Measurements from ENCODE around the gene THRB.

THRB gene

DNA sequence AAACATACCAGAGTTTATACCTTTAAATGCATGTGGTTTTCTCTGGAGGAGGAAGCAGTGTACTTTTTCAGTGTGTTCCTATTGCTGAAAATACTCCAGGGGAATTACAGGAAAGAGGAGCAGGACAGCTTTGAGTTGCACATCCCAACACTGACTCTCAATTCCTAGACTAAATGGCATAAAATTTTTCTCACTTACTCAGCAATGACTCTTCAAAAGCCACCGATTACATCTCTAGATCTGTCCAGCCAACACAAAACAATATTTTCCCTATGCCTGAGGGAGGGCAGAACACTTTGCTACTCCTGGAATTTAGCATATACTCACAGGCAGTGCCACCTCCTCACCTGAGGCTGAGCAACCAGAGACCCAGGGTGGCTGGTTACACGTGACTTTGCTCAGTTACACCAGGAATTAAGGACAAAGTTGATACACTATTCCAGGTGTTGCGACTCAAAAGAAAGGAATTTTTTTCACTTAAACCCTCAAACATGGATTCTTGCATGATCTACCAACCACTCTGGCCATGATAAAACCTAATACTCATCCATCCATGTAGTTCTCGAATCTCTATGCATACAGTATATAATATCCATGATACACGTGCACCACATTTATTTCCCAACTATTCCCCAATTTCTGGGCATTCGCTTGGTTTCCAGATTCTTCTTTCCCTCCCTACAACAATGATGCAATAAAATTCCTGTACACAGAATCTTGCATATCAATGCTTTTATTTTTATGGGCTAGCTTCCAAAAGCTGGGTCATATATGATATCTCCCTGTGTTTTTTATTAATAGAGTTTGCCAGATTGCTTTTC, 194.6 kb downstream of the THRB start:
- no peak for DNase-seq

DNA sequence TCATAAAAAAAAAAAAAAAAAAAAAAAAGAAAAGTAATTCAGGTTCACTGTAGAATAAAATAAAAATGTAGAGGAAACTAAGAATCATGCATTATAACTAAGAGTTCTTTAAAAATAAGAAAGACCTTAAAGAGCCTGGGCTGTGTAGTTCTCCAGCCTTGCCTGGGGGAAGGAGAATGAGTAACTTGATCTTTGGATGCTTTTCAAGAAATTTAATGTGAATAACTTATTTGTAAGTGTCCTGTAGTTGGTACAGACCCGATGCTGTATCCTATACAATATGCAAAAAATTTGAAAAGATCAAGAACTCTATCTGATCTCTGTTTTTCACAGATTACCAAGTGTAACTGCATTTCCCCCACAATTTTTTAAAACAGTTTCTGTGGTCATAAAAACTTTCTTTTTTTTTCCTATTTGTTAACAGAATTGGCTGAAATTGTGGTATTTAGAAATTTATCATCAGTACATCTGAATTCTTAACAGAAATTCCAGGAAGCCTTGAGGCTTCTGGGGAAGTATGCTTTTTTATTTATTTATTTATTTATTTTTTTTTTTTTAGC, 195.3 kb downstream of the THRB start:
- no peak for DNase-seq

DNA sequence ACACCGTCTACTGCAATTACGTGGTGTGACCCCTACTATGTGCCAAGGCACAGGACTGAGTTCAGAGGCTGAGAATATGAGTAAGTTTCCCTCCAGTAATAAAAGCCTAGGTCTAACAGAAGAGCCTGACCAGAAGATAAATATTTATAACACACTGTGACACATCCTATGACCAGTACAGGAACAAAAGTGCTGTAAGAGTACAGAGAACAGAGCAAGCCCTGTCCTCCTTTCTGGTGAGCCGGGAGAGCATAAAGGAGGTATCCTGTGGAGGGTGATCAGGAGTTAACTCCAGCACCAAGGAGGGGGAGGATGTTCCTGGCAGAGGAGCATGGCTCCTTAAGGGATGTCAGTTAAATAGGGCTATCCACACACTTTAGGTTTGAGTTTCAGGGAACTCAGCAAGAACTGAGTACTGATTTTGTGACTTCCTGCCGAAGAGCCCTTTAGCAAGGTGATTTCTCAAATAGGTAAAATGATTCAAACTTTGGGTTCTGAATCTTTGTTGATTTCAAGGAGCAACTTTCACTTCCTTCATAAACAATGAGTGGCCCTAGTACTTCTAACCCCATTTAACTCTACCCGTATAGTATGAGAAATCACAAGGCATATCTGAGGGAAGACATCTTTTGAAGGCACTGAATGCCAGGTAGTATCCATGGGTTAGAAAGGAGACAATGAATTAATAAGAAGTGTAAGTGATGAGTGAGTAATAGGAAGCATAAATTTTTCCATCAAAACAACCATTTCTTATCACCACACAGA, 198.0 kb downstream of the THRB start:
- DNase-seq: no peak

DNA sequence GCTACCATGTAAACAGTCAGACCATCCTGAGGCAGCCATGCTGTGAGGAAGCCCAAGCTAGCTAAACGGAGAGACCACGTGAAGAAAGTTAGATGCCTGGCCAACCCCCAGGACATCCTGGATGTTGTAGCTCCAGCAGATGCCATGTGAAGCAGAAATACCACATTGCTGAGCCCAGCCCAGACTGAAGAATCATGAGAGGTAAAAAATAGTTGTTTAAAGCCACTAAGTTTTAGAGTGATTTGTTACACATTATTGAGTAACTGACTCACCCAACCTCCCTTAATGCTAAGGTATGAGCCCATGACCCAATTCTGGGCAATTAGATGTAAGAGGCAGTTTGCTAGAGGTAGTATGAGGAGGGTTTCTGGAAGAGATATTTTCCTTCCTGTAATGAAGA, 200.5 kb downstream of the THRB start:
- no peak for DNase-seq

DNA sequence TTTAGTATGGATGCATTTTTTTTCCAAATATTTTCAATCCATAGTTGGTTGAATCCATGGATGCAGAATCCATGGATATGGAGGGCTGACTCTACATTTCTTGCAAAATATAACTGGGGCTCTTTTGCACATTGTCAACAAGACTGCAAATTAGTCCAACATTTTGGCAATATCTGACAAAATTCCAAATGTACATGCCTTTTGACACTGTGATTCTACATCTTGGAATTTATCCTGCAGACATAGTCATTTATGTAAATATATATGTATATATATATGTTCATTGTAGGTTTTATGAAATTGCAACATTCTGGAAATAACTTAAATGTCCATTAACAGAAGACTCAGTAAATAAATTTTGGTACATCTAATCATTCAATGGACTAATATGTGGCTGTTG, 203.0 kb downstream of the THRB start:
- no peak for DNase-seq

DNA sequence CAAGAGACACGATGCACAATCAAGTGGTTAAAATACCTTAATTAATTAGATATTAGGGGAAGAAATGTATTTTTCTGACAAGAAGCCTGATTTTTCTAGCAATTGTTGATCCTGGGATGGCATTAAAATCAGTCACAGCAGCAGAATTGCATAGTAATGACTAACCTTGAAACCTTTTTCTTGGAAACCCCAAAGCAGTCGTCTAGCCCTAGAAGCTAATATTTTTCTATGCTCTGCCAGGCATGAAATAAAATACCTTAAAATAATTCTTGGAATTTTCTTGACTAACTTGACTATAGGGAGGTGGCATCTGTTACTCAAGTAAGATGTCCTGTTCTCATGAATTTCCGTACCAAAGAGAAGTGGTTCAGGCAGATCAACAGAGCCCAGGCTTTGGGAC, 204.1 kb downstream of the THRB start:
- no peak for DNase-seq

DNA sequence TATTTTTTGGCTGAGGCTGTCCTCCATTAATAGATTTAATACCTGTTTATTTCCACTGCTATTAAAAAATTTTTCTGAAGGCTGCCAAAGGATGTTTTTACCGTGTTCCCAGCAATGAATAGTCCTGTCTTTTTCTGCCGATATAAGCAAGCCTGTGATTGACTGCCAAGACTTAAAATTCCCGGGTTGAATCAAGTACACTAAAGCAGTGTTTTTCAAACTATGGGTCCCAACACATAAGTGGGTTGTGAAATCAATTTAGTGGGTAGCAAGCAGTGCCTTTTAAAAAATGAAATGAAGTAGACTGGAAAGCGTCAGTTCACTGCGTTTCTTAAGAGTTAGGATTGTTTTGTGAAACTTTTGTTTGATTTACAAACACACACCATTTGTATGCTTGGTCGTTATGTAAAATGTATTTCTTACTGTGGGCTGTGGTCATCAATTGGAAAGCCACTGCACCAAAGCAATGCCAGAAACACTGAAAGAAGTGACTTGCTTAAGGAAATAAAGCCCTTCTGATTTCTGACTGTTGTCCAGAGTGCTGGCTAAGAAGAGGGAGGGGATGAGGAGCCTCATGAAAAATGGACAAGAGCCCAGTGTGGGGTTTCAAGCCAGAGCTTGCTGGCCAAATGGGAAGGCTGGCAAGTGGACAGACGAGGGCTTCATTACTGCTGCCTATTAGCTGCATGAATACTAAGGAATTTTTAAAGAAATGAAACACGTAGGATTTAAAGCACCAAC, 206.0 kb downstream of the THRB start:
- no peak for DNase-seq

DNA sequence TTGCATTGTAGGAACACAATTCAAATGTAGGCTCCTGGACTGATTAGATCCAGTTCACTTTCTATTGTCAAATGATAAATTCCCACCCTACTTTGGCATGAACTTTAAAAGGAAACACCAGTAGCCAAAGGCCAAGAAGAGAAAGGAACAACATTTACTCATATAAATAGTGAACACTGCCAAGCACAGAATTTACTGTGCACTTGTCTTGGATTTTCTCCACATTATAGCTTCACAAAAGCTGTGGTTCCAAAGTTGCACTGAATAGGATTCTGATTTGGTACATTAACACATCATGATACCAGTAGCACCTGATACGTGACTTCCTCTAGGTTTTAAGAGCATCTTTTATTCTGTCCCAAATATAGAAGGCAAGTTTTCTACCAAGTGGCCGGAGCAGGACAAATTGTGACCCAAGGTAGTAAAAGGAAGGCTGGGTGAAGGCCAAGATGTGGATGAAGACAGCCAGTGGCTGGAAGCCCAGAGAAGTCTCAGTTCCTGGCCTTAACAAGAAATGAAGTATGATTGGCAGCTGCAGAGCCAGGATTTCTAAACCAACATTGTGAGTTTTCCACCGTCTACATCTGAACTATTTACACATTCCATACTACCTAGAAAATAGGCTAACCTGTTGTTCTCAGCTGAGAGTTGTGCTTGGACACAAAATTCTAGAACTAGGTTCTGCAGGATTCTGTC, 206.7 kb downstream of the THRB start:
- DNase-seq: no peak

DNA sequence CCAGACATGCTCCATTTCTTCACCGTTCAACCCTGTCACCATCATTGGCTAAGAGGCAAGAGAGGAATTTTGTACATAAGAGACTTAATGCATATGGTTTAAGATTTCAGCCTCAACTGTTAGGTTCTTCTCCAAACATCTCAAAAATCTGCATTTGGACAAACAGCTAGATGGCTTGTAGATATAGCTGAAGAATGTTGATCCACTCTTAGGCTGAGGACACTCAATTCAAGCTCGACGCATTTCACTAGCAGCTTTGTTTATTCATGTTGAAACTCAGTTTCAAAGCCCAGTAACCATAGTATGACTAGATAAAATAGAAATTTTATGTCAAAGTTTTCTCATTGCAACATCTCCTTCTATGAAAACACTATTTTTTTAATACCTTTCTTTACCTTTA, 208.2 kb downstream of the THRB start:
- DNase-seq: no peak

DNA sequence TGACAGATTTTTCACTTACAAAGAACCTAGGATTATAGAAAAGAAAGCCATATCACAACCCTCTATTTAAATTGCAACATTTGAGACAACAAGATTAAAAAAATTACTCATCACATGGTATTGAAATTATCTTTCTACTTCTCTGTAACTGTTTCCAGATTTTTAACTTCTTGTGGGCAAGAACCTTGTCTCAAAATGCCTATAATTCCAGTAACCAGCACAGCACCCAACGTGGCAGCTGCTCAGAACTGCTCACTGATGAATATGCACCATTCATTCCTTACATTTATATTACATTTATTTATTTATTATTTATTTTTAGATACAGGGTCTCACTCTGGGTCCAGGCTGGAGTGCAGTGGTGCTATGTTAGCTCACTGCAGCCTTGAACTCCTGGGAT, 216.1 kb downstream of the THRB start:
- DNase-seq: no peak

DNA sequence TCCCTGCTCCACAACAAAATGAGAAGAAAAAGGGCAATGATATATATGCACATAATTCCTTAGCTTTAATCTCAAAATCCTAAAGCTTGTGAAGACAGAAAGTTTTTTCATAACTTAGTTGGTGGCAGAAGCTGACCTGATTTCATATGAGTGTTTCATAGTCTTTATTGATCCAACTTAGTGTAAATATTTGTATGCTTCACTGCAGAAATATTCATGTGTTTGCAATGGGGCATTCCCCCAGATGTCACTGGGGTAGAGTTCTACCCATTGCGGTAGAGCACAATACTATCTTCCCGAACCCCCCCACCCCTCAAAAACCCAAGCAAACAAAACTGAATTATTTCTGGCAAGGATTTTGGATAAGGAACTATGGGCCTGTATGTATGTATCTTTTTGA, 221.2 kb downstream of the THRB start:
- no peak for DNase-seq

DNA sequence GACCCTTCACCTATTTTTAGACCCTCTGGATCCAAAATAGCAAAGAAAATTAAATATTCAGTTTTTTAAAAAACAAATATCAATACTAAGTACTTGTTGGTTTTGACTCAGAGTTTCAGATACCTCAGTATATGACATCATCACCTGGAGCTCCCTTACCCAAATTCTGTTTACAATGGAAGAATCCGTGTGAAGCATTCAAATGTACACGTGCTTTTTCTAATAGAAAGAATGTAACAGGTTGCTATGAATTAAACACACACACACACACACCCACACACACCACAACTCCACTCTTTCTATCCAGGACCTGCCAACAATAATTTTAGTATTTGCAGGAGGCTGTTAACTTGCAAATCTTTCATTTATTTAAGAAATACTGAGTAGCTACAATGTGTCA, 221.8 kb downstream of the THRB start:
- DNase-seq: no peak

DNA sequence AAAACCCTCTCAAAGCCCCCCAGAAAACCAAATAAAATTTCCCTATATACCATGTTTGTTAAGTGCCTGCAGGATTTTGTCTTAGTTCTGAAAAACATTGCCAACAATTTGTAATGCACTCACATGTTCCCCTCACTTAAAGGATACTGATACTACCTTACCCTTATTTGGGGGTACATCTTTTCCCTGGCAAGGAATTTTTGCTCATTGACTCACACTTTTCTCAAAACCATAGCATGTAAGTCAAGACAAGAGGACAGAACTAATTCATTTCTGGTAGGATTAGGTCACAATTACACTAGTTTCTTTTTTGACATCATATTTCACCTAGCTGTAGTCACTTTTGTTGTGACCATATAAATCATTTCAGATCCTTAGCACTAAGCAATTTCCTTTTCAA, 222.2 kb downstream of the THRB start:
- DNase-seq: no peak

DNA sequence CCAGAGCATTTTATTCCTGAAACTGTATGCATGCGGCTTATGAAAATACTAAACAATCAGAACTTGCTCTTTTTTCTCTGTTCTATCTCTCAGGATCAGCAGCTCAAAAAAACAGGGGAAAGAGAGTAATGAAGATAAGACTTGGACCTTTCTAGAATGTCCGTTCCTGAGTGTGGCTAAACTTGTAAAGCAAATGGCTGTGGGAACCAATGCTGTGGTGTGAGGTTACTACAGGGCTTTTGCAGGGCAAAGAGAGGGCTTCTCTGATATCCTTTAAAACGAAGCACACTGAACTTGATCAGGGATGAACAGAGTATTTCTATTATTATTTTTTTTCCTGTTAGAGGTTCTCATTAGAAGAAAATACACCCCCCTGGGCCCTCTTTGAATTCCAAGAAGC, 223.4 kb downstream of the THRB start:
- no peak for DNase-seq

DNA sequence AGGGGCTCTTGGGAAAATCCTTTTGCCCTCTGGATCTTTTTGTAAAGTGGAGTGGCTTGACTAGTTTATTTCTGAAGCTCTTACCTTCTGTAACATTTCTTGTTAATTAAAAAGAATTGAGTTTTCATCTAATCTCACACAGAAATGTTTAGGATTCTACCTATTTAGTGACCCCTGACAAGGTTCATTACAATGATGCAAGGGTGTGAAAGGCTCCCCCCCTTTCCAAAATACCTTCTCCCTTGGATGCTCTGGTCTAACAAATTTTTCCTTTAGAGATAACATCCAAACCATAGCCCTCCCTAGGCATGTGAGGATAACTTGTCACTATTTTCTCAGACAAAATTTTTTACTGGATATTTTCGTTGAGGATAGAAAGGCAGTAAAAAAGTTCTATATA, 223.9 kb downstream of the THRB start:
- DNase-seq: no peak

DNA sequence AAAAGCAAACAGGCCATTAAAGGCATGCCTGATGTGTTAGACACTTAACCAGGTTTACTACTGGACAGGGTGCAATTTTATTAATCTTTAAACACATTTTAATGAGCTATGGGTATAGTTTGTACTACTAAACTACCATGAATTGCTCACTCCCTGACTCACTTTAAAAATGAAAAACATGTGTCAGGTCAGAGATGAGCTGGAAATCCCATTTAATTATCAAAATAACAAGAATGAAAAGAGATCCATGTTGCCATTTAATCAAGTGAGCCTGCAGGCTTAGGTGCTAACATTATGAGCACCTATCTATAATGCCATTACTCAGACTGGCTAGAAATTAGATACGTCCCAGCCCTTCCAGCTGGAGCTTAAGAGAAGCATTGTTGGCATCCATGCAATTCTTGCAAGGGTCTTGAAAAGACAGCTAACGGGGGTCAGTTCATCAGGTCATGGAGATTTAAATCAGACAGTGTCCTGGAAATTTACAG, 224.4 kb downstream of the THRB start:
- DNase-seq: no peak

DNA sequence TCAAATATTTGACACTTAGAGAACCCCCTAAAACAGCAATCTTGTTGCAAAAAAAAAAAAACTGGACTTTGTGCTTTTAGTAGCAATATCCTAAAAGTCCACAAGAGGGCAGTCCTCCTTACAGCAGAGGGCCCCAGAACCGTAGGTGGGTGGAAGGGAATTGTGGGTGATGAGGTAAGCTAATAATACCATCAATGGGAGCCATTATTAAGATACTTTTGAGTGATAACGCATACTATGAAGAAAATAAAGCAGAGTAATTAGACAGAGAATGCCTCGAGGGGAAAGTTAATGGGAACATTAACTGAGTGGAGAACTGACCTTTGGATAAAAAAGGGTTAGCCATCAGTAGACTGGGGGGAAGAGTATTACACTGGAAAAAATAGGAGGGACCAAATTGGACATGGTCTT, 229.9 kb downstream of the THRB start:
- no peak for DNase-seq

DNA sequence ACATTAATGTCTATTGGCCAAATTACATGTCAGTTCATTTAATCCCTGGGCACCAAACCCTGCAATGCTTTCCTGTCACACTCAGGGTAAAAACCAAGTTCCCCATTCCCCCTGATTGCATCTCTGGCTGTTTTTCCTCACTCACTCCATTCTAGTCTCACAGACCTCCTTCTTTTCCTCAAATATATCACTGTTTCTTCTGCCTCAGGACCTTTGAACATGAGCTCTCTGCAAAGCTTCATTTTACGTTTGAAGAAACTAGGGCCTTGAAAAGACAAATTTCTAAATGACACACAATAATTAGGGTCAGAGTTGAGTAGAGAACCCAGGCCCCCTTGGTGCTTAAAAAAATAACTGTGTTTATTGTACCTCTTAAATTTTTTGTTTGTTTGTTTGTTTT, 230.6 kb downstream of the THRB start:
- no peak for DNase-seq

DNA sequence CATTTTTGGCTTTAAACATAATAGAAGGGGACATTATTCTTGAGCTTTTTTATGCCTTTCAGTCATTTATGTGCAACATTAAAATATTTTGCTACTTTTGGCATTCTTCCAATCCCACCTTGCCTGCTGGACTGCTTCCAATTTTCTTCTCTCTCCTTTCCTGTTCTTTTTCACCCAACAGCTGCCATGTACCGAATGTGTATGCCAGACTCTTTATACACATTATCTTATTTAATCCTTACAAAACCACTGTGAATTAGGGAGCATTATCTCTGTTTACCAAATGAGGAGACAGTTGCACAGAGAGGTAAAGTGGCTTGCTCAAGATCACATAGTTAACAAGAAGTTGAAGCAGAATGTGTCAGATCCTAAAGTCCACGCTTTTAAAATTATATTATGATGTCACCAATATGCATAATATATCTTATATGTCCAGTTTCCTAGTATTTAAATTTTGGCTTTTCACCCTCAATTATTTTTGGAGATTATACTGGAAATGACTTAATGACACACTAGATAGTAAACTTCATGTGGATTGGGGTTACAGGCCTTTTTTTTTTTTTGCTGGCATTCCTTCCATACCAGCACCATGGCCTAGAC, 231.5 kb downstream of the THRB start:
- DNase-seq: no peak

DNA sequence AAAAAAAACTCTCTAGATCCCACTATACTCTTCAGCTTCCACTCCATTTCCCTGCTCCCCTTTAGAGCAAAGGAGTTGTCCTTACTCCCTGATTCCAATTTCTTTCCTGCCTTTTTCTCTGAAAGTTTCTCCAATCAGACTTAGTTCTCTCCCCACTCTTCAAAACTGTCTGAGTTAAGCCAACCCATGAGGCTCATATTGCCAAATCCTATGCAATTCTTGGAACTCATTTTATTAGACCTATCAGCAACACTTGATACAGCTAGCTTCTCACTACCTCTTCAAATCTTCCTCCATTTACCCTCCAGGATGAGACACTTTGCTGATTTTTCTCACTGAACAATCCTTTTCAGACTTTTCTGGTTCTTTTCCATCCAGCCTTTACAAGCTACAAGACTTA, 233.1 kb downstream of the THRB start:
- no peak for DNase-seq

DNA sequence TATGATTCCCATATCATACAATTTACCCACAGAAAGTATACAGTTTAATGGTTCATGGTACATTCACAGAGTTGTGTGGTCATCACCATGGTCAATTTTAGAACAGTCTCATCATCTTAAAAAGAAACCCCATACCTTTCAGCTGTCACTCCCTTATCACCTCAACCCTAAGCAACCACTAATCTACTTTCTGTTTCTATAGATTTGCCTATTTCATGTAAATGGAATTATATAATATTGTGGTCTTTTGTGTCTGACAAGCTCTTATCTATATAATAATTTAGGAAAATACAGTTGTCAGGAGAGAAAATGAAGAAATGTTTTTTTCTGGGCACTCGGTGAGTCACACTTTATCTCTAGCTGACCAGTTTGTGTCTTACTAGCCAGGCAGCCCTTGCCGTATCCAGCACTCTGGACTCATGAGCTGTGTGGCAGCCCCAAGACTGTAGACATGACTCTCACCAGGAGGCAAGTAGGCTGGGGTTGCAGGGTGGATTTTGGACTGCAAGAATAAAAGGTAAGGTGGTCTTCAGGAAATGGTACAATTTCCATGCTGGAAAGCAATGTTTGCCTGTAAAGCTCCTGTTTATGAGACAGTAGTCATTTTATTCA, 234.6 kb downstream of the THRB start:
- no peak for DNase-seq
